ENCODE results near the gene MBLAC1. TPM values are rescaled to one million over a fixed set of nuclear protein-coding genes. Genes with fewer than 3 reads are reported as not detected.
A peak's percentile ranks its signal among the peaks of the same experiment; 100 is the strongest.

The MBLAC1 gene
- total RNA-seq, 4 donors from 2014 or later, result 1.4 to 7.4 (median 3.1) TPM

GRCh38 chr7:100122568-100122967 is 4.2 kb upstream of the MBLAC1 start:
- Histone ChIP-seq H3K27me3 (no peaks in the 10 kb centered on the region), H3K4me3 (no peak overlapping the region), H3K36me3 (no peaks in the 10 kb centered on the region), H3K9me3 (no peaks in the 10 kb centered on the region), H3K4me1 (peaks cover 28 to 32% of the 10 kb centered on the region in 2 donors), H3K27ac (no peak overlapping the region)
- intact Hi-C loops (cut with DNase I; ENCODE audit: low total_unique reads), result loop anchor here (10.0 kb wide), 1 partner anchor 108 kb away; the partner anchor contains the start of gene ZKSCAN1
- DNase-seq, result no peak
- no peak for ATAC-seq
- in situ Hi-C loops (cut with MboI; ENCODE audit: low sequenced_read_pairs in 4 of 4), result loop anchor here in 1 of 4 donors (10.0 kb wide), 1 partner anchor 128 kb away; no protein-coding TSS in a partner anchor
- no peak for TF ChIP-seq POLR2A (IDR thresholded peaks at IDR 0.05)

- TF ChIP-seq CTCF (IDR thresholded peaks at IDR 0.05 in 4 of 5, conservative IDR thresholded peaks at IDR 0.05 in 1 of 5), result no peak
- no peaks in the 10 kb centered on the region for H3K36me3 ChIP-seq
- DNase-seq, result no peak
- intact Hi-C loops (cut with DNase I; ENCODE audit: low total_unique reads) (loop anchor here (5.0 to 10.0 kb wide), 3 partner anchors 37 to 132 kb away; partner anchors contain the start of genes COPS6 and ZKSCAN1), in situ Hi-C loops (cut with MboI; ENCODE audit: low sequenced_read_pairs in 4 of 4) (loop anchor here in 2 of 4 donors (10.0 to 25.0 kb wide), 2 partner anchors 130 to 213 kb away; no protein-coding TSS in a partner anchor)
- ATAC-seq, result no peak
- peak overlapping the region in 1 of 4 donors; percentile 31 for H3K27ac ChIP-seq
- no peaks in the 10 kb centered on the region for H3K27me3 ChIP-seq
- H3K4me1 ChIP-seq, result peaks cover 20 to 23% of the 10 kb centered on the region in 2 donors
- no peak overlapping the region for H3K4me3 ChIP-seq
- H3K9me3 ChIP-seq, result no peaks in the 10 kb centered on the region
These were observed 2.2 kb upstream of the MBLAC1 start for GRCh38 chr7:100124301-100125230.

GRCh38 chr7:100126239-100126930 is 382 bp upstream of the MBLAC1 start:
- ATAC-seq, result peak; percentile 41 to 42
- in situ Hi-C loops (cut with MboI; ENCODE audit: low sequenced_read_pairs in 4 of 4), result loop anchor here in 2 of 4 donors (10.0 to 25.0 kb wide), 2 partner anchors 132 to 211 kb away; no protein-coding TSS in a partner anchor
- intact Hi-C loops (cut with DNase I; ENCODE audit: low total_unique reads), result loop anchor here (5.0 to 10.0 kb wide), 3 partner anchors 39 to 134 kb away; partner anchors contain the start of genes COPS6 and ZKSCAN1

GRCh38 chr7:100127866-100128636 is 1.3 kb downstream of the MBLAC1 start:
- no peak for TF ChIP-seq POLR2A (IDR thresholded peaks at IDR 0.05)
- no peak for TF ChIP-seq CTCF (IDR thresholded peaks at IDR 0.05 in 4 of 5, conservative IDR thresholded peaks at IDR 0.05 in 1 of 5)
- H3K4me3 ChIP-seq, result peak overlapping the region; percentile 75 to 94 (median 84)
- H3K27ac ChIP-seq, result peak overlapping the region; percentile 90 to 96 (median 92)
- no peaks in the 10 kb centered on the region for H3K27me3 ChIP-seq
- H3K9me3 ChIP-seq, result no peaks in the 10 kb centered on the region
- in situ Hi-C loops (cut with MboI; ENCODE audit: low sequenced_read_pairs in 4 of 4) (loop anchor here in 2 of 4 donors (10.0 to 25.0 kb wide), 2 partner anchors 133 to 209 kb away; no protein-coding TSS in a partner anchor), intact Hi-C loops (cut with DNase I; ENCODE audit: low total_unique reads) (loop anchor here (1.0 to 10.0 kb wide), 5 partner anchors 9 to 136 kb away; partner anchors contain the start of genes AP4M1, CNPY4, COPS6 and MCM7)
- no peak for DNase-seq
- ATAC-seq, result no peak
- H3K36me3 ChIP-seq, result no peaks in the 10 kb centered on the region
- peaks cover 11 to 22% of the 10 kb centered on the region in 2 donors for H3K4me1 ChIP-seq

More at GRCh38 chr7:100126239-100126930, 382 bp upstream of the MBLAC1 start:
- H3K9me3 ChIP-seq, result no peaks in the 10 kb centered on the region
- peak overlapping the region; percentile 75 to 94 (median 84) for H3K4me3 ChIP-seq
- DNase-seq, result no peak
- no peaks in the 10 kb centered on the region for H3K27me3 ChIP-seq
- TF ChIP-seq CTCF (IDR thresholded peaks at IDR 0.05 in 4 of 5, conservative IDR thresholded peaks at IDR 0.05 in 1 of 5), result no peak
- TF ChIP-seq POLR2A (IDR thresholded peaks at IDR 0.05), result no peak
- H3K4me1 ChIP-seq, result peaks cover 11 to 22% of the 10 kb centered on the region in 2 donors
- no peaks in the 10 kb centered on the region for H3K36me3 ChIP-seq
- H3K27ac ChIP-seq, result peak overlapping the region; percentile 90 to 96 (median 92)
